Measurements from ENCODE around the gene MMP20. TPM values are rescaled to one million over a fixed set of nuclear protein-coding genes. Genes with fewer than 3 reads are reported as not detected.

The MMP20 gene
- polyA plus RNA-seq, 3 donors = not detected

GRCh38 chr11:102528618-102529017 lies 96.5 kb downstream of the MMP20 start:
- H3K27me3 Mint-ChIP-seq (ENCODE audit: low read depth in 3 of 3) = no peaks in the 10 kb centered on the region
- Histone ChIP-seq H3K4me3 (replicated peaks in 1 of 3; ENCODE audit: low read depth in 2 of 3, low read length in 3 of 3) (no peak overlapping the region), H3K4me1 (ENCODE audit: control insufficient read depth in 1 of 2, insufficient read depth in 2 of 2, low read length in 2 of 2) (peaks cover 0 to 4% of the 10 kb centered on the region in 2 donors), H3K9me3 (replicated peaks in 1 of 2; ENCODE audit: control insufficient read depth in 1 of 2, insufficient read depth in 1 of 2, low read length in 2 of 2) (no peaks in the 10 kb centered on the region), H3K4me2 (replicated peaks; ENCODE audit: extremely low read depth, low read length, poor library complexity, severe bottlenecking) (no peak overlapping the region), H3K36me3 (replicated peaks in 1 of 2; ENCODE audit: control insufficient read depth in 1 of 2, insufficient read depth in 2 of 2, low read length in 2 of 2) (no peaks in the 10 kb centered on the region), H3K27me3 (ENCODE audit: control insufficient read depth in 2 of 2, insufficient read depth in 2 of 2, low read length in 2 of 2) (no peaks in the 10 kb centered on the region), H4K20me1 (ENCODE audit: insufficient read depth, low read length) (no peaks in the 10 kb centered on the region), H2AFZ (ENCODE audit: insufficient read depth, low read depth, low read length, poor library complexity, severe bottlenecking) (no peak overlapping the region), H3K9ac (ENCODE audit: insufficient read depth, low read length, poor library complexity, severe bottlenecking) (no peak overlapping the region), H3K79me2 (ENCODE audit: insufficient read depth, low read length) (no peaks in the 10 kb centered on the region), H3K27ac (ENCODE audit: low read depth in 1 of 2, low read length in 2 of 2) (no peak overlapping the region)
- H3K4me1 Mint-ChIP-seq = peaks cover 10% of the 10 kb centered on the region
- no peak overlapping the region for H3K4me3 Mint-ChIP-seq
- no peak for DNase-seq
- no peak for TF ChIP-seq CTCF (IDR thresholded peaks at IDR 0.05)
- intact Hi-C loops (cut with micrococcal nuclease) = no loop called here
- H3K36me3 Mint-ChIP-seq = no peaks in the 10 kb centered on the region
- H3K9me3 Mint-ChIP-seq = no peaks in the 10 kb centered on the region
- no peak overlapping the region for H3K27ac Mint-ChIP-seq

- H3K79me2 ChIP-seq (ENCODE audit: insufficient read depth, low read length) = no peaks in the 10 kb centered on the region
- H3K4me1 Mint-ChIP-seq = peaks cover 17% of the 10 kb centered on the region
- no peaks in the 10 kb centered on the region for H3K27me3 Mint-ChIP-seq (ENCODE audit: low read depth in 3 of 3)
These were observed 97.4 kb downstream of the MMP20 start for GRCh38 chr11:102527684-102528083.

More at GRCh38 chr11:102527684-102528083, 97.4 kb downstream of the MMP20 start:
- TF ChIP-seq CTCF (IDR thresholded peaks at IDR 0.05) = no peak
- no peak overlapping the region for H3K9ac ChIP-seq (ENCODE audit: insufficient read depth, low read length, poor library complexity, severe bottlenecking)
- no peaks in the 10 kb centered on the region for H4K20me1 ChIP-seq (ENCODE audit: insufficient read depth, low read length)
- WGBS (ENCODE audit: insufficient coverage) = no CpG with 5 or more reads among the region's 2 CpGs
- peaks cover 6 to 9% of the 10 kb centered on the region in 2 donors for H3K4me1 ChIP-seq (ENCODE audit: control insufficient read depth in 1 of 2, insufficient read depth in 2 of 2, low read length in 2 of 2)
- no peak overlapping the region for H3K27ac Mint-ChIP-seq
- no peaks in the 10 kb centered on the region for H3K36me3 Mint-ChIP-seq
- H3K4me2 ChIP-seq (replicated peaks; ENCODE audit: extremely low read depth, low read length, poor library complexity, severe bottlenecking) = no peak overlapping the region
- no peaks in the 10 kb centered on the region for H3K36me3 ChIP-seq (replicated peaks in 1 of 2; ENCODE audit: control insufficient read depth in 1 of 2, insufficient read depth in 2 of 2, low read length in 2 of 2)
- no peak for DNase-seq
- intact Hi-C loops (cut with micrococcal nuclease) = no loop called here
- H3K4me3 ChIP-seq (replicated peaks in 1 of 3; ENCODE audit: low read depth in 2 of 3, low read length in 3 of 3) = no peak overlapping the region
- no peaks in the 10 kb centered on the region for H3K27me3 ChIP-seq (ENCODE audit: control insufficient read depth in 2 of 2, insufficient read depth in 2 of 2, low read length in 2 of 2)
- H2AFZ ChIP-seq (ENCODE audit: insufficient read depth, low read depth, low read length, poor library complexity, severe bottlenecking) = no peak overlapping the region
- no peaks in the 10 kb centered on the region for H3K9me3 ChIP-seq (replicated peaks in 1 of 2; ENCODE audit: control insufficient read depth in 1 of 2, insufficient read depth in 1 of 2, low read length in 2 of 2)
- no peak overlapping the region for H3K27ac ChIP-seq (ENCODE audit: low read depth in 1 of 2, low read length in 2 of 2)
- H3K4me3 Mint-ChIP-seq = no peak overlapping the region
- H3K9me3 Mint-ChIP-seq = no peaks in the 10 kb centered on the region

Measured in CD14-positive monocyte (primary cell).